ENCODE results near the gene NCKAP5.

The NCKAP5 gene

GRCh38 chr2:133080822-133081221 lies 487.4 kb downstream of the NCKAP5 start:
- DNase-seq (ENCODE audit: low spot score), result no peak

GRCh38 chr2:133078667-133079411 lies 489.4 kb downstream of the NCKAP5 start:
- no peak for DNase-seq (ENCODE audit: low spot score)

- DNase-seq (ENCODE audit: low spot score), result no peak
Observed at GRCh38 chr2:133077269-133077822, 490.9 kb downstream of the NCKAP5 start.

- DNase-seq (ENCODE audit: low spot score), result no peak
Observed at GRCh38 chr2:133072837-133073694, 495.2 kb downstream of the NCKAP5 start.

GRCh38 chr2:133063775-133064174 lies 504.5 kb downstream of the NCKAP5 start:
- DNase-seq (ENCODE audit: low spot score), result no peak

DNA sequence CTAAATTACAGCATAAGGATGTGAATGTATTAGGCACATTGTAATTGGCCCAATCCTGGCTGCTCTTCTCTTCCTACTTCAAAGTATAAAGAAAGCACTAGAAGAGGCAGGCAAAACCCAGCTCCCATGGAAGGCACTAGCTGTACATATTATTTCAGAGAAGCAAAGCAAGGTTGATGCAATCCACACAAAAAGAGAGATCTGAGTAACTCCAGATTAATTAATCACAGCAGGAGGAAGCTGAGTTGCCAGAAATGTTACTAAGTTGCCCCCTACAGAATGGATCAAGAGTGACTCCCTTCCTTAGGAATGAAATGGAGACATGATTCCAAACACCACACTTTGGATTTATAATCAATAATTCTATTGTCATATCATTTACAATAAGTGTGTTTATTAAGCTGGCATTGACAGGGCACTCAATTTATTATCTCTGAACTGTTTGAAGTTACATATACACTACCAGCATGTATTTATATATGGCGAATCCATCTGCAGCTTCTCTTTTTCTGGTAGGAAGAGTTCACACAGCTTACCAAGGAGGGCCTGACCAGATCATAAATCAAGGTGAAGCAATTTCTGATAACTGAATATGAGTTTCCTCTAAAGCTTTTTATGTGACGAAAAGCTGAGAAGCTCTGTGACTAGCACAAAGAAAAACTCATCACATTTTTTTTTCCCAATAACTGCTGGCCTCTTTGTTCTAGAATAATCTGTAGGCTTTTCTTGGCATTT lies 505.2 kb downstream of the NCKAP5 start:
- DNase-seq (ENCODE audit: low spot score), result no peak

DNA sequence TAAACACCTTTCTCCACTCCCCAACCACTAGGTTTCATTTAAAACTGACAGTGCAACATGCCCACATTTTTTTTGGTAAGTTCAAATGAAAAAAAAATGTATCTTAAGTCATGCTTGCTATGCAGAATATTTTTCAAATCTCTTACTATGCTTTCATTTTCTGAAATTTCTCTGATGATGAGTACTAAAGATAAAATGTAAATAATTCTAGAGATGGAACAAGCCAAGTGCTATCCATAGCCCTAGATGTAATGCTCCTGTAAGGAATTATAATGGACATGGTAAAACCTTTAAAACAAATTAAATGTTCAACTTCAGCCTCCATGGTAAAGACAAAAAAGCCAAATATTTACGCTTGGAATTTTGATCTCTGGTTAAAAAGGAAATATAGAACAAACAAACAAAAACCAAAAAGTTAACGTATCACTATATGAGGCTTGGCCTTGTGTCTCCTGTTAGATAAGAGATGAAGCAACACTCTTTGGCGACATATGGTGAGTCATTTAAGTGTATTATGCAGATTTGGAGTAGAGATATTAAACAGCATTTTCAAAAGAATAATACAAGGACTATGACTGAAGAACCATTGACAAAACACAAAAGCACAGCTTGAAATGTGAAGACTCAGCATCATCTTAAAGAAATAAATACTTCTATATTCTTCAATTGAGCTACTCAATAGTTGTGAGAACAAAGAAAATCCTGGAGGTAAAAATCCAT lies 506.2 kb downstream of the NCKAP5 start:
- DNase-seq (ENCODE audit: low spot score), result no peak

- no peak for DNase-seq (ENCODE audit: low spot score)
Observed at GRCh38 chr2:133054297-133054696, 514.0 kb downstream of the NCKAP5 start.

GRCh38 chr2:133053541-133053940 lies 514.7 kb downstream of the NCKAP5 start:
- DNase-seq (ENCODE audit: low spot score), result no peak

DNA sequence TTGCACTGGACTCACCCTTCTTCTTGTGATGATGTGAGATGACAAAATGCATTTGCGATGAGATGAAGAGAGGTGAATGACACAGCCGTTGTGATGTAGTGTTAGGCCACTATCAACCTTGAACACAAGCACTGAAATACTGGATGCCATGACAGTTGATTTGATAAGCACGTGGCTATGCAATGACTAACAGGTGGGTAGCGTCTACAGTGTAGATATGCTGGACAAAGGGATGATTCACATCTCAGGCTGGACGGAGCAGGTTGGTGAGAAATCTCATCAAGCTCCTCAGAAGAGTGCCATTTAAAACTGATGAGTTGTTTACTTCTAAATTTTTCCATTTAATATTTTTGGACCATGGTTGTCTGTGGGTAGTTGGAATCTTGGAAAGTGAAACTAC lies 522.5 kb downstream of the NCKAP5 start:
- DNase-seq (ENCODE audit: low spot score), result no peak

GRCh38 chr2:133044556-133044955 lies 523.7 kb downstream of the NCKAP5 start:
- no peak for DNase-seq (ENCODE audit: low spot score)

DNA sequence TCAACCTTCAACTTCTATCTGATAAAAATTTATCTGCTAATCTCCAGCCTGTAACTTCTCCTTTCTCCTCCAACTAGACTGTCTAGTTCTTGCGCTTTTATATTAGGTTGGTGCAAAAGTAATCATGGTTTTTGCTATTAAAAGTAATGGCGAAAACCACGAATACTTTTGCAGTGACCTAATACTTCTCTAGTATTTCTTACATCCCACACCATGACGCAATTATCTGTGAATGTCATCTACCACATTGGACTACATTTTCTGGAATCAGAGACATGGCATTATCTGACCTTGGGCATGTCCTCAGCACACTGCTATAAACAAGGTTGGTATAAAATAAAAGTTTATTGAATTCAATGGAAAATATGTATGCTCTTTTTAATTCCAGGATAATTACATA lies 528.1 kb downstream of the NCKAP5 start:
- DNase-seq (ENCODE audit: low spot score), result no peak

- no peak for DNase-seq (ENCODE audit: low spot score)
Observed at GRCh38 chr2:133039531-133039930, 528.7 kb downstream of the NCKAP5 start.

GRCh38 chr2:133026536-133027177 lies 541.6 kb downstream of the NCKAP5 start:
- DNase-seq (ENCODE audit: low spot score), result no peak

GRCh38 chr2:133025004-133025403 lies 543.3 kb downstream of the NCKAP5 start:
- no peak for DNase-seq (ENCODE audit: low spot score)

DNA sequence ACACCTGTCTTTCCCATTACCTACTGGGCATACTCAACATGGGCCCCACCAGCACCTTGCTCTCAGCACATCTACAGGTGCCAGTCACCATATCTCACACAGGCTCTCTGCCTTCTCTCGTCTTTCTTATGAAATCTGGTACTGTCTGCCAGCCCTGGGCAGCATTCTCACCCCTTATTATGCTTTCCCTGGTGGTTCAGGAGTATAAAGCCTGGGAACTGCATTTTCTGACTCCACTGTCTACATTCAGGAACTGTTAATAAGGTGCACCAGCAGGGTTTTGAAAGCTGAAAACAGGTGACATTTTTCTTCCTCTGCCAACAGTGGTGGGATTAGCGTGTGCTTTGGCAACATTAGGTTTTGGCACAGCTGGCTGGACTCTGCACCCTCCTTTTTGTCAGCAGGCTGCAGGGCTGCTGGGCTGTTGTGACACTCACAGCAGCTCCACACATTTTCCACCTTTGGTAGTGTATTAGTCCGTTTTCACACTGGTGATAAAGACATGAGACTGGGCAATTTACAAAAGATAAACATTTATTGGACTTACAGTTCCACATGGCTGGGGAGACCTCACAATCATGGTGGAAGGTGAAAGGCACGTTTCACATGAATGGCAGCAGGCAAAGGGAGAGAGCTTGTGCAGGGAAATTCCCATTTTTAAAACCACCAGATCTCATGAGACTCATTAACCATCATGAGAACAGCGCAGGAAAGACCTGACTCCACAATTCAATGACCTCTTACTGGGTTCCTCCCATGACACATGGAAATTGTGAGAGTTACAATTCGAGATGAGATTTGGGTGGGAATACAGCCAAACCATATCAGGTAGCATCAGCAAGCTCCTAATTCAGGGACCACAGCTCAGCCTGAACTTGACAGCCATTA lies 555.2 kb downstream of the NCKAP5 start:
- DNase-seq (ENCODE audit: low spot score), result no peak

DNA sequence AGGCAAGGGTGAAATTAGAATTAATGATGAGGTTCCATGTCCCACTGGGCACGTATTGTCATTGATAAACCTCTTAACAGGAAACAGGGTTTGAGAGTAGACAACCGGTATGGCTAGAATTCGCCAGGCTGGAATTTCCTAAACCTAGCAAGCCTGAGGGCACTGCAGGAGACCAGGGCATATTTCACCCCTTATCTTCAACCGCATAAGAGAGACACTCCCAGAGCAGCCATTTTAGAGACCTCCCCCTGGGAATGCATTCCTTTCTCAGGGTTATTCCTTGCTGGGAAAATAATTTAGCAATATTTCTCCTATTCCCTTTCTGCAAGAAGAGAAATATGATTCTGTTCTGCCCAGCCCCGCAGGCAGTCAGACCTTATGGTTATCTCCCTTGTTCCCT lies 563.6 kb downstream of the NCKAP5 start:
- DNase-seq (ENCODE audit: low spot score), result no peak

- DNase-seq (ENCODE audit: low spot score), result peak; percentile 21
Observed at GRCh38 chr2:132999421-132999820, 568.8 kb downstream of the NCKAP5 start.

- no peak for DNase-seq (ENCODE audit: low spot score)
Observed at GRCh38 chr2:132998221-132998620, 570.0 kb downstream of the NCKAP5 start.

DNA sequence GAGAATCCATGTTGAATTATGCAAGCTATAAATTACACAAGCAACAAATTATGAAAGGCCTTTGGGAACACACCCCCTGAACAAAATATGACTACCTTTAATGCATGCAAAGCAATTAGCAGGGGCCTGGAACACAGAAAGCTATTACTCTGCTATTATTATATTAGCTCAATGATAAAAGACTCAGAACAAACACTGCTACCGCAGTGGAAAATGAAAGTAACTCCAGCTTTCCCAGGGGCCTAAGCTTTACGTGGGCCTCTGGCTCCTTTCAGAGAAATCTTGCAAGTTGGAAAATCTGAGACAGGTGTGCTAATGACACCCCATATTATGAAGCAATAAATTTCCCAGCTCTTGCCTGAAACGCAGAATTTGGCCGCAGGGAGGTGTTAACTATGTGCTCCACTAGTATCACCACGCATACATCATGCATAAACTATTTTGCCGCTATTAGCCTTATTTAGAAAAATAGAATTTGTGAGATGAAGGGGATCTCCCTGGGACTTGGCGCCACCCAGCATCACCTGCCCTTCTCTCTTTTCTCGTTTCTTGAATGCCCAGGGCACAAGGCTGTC lies 576.7 kb downstream of the NCKAP5 start:
- DNase-seq (ENCODE audit: low spot score), result no peak
